GM21529 (cell line): ENCODE measurements around the gene PRPF38A.
"Not testable (repeated sequence)": the region's sequence is repeated elsewhere in the genome, so short reads cannot be mapped to it uniquely, and the experiment has no call there.

ENCODE experiments used
- ATAC-seq: cut with Tn5 transposase; IDR thresholded peaks from one replicate; pipeline ENCODE4 v1.9.1; 2021; ENCODE audit not compliant: unreplicated experiment

PRPF38A gene, protein sequence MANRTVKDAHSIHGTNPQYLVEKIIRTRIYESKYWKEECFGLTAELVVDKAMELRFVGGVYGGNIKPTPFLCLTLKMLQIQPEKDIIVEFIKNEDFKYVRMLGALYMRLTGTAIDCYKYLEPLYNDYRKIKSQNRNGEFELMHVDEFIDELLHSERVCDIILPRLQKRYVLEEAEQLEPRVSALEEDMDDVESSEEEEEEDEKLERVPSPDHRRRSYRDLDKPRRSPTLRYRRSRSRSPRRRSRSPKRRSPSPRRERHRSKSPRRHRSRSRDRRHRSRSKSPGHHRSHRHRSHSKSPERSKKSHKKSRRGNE

GRCh38 chr1:52404116-52404974, at the start of gene PRPF38A, which contains the start of gene ORC1:
TSS of gene PRPF38A (plus strand) at chr1:52404602. CDS start at chr1:52404750, 148 bp downstream.
TSS of gene ORC1 (minus strand) at chr1:52404423. CDS start at chr1:52402223, 2,200 bp downstream.
- ATAC-seq, result peak; percentile 95

DNA sequence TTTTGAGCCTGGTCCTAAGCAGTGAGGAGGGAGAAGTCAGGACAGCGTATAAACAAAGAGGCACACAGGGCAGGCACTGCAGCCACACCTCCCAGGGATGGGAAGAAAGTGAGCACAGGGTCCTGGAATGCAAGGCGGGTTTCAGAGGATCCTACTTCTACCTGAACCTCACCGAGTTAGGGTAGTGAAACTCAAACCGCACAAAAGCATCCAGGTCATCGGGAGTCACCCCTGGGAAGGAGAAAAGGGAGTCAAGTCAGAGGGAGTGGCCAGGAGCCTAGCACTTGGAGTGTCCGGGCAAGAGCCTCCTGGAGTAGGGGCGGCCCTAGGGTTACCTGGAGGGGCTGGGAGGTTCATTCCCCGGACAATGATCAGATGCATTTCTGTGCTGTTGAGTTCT, 49.0 kb upstream of the PRPF38A start:
- ATAC-seq, result no peak

- no peak for ATAC-seq
Measured at GRCh38 chr1:52355847-52356505, 48.4 kb upstream of the PRPF38A start.

- ATAC-seq, result no peak
Measured at GRCh38 chr1:52356818-52357355, 47.5 kb upstream of the PRPF38A start.

DNA sequence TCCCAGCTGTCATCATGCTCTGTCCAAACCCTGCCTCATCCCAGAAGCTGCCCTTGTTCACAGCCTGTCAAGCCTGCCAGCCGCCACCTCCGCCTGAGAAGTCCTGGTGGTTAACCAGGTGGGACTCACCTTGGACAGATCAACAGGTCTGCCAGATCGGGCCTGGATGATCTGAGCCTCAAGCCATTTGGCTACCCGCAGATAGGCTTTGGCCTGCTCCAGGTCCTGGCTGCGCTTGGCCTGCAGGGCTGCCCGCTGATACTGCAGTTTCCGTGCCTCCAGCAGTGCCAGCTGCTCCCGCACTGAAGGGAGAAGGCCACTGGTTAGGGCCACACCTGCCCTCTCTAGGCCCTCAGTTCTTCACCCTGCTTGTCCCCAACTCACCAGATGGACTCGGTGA, 47.0 kb upstream of the PRPF38A start:
- no peak for ATAC-seq

DNA sequence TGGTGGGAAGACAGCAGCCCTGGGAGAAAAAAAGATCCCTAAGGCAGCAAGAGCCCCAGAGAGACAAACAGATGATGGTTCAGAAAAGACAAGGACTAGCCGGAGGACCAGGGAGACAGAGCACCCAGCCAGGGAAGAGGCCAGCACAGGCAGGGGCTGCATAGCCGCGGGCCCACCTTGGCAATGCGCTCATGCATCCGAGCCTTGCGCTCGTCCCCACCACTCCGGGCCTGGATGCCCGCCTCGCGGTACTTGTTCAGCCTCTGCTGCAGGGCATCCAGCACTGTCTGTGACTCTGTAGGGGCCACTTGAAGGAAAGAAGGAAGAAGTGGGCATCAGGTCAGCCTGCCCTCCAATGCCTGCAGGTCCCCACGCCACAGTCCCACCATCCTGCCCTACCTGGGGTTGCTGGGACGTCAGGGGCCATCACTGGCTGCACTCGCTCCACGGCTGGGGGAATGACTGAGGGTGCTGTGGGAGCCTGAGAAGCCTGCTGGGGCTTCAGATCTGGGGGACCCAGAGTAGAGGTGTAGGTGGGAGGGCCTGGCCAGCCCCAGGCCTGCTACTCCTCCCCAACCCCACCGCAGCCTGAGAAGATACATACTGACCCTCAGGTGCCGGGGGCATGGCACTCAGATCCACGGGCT, 45.4 kb upstream of the PRPF38A start:
- no peak for ATAC-seq

GRCh38 chr1:52359676-52360594, 44.5 kb upstream of the PRPF38A start:
- no peak for ATAC-seq

DNA sequence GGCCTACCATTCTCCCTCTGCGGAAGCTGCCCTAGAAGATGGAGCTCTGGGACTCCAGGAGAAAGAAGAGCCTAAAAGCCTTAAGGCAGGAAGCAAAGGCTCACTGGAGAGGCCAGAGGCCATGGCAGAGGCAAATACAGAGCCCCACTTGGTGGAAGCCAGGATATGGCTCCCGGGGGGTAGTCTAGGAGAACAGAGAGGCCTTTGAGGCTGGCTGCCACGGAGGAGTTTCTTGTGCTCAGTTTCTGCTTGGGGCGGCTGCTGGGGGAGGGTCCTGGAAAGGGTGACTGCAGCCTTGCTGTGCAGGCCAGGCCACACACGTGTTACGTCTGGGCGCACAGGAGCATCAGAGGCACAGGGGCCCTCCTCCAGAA, 43.8 kb upstream of the PRPF38A start:
- ATAC-seq, result no peak

GRCh38 chr1:52364235-52364839, 40.1 kb upstream of the PRPF38A start:
- ATAC-seq, result no peak

DNA sequence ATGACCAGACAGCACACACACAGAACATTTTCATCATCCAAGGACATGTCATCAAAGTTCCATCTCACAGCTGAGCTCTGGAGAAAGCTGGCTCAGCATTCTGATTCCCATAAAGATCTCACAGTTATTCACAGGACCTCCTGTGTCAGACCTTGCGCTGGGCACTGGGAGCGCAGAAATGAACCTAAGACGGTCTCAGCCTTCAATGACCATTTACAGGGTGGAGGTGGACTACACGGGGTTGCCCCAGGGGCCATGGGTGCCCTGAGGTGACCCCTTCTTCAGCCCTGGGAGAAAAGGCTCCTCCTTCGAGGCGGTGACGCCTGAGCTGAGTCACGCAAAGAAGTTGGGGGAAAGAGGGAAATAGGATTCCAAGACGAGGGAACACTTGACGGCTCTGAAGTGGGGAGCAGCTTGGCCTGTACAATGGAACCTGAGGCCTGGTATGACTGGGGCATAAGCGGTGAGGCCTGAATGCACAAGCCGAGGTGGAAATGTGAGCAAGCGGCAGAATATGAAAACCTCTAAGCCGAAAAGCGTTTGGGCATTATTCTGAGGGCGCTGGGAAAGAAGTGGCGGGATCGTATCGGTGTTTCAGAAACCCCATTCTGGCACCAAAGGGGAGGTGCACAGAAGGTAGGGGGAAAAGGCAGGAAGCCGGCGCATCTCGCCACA, 39.2 kb upstream of the PRPF38A start:
- ATAC-seq, result no peak

GRCh38 chr1:52365746-52366516, 38.5 kb upstream of the PRPF38A start, which contains the start of gene CC2D1B:
TSS of gene CC2D1B (minus strand) at chr1:52366205. CDS start at chr1:52364620, 1,585 bp downstream.
- ATAC-seq, result peak; percentile 92

DNA sequence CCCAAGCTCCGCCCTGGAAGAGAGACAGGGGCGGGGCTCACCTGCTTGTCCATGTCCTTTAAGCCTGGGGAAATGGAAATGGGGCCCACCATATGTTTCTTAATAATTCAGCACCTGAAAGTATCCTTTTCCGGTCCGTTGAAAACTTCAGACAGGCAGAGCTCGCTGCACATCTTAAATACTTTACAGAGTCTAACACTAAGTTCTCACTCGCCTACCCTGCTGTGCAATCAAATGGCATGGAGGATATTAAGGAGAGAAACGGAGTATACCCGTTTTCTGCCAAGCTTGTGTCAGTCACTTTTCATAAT, 37.9 kb upstream of the PRPF38A start:
- ATAC-seq, result no peak

DNA sequence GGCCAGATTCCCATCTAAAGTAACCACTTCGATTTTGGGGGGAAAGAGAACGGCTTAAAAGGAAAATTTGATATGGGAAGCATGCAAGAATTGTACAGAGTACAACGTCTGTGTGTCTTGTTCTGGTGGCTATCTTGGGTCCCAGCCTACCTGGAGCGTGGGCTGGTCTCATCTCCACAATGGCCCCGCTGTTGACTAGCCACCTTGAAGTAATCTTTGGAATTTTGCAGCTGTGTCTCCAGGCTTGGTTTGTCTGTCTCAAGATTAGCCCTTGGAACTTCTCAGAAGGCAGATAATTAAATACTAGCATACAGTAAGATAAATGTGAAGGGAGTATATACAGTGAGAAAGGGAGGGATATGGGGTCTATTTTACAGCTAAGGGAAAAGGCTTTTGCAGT, 37.1 kb upstream of the PRPF38A start:
- no peak for ATAC-seq

GRCh38 chr1:52368383-52369172, 35.8 kb upstream of the PRPF38A start:
- no peak for ATAC-seq

- not testable (repeated sequence) for ATAC-seq
Measured at GRCh38 chr1:52369851-52370250, 34.6 kb upstream of the PRPF38A start.

DNA sequence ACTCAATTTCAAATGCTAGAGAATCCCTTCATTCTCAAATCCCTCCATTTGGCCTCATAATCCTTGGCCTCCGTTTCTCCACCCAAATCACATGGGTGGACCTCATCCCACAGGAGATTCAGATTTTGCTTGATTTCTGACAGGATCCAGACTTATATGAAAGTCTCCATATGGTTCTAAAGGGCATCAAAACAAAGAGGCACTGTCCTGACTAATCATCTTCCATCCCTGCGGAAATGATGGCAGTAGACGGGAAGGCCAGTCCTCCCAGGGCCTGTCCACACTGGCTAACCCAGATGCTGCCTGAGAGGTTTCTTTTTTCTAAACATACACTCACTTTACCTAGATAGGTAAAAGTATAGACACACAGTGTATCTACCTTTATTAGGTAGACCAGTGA, 19.0 kb upstream of the PRPF38A start:
- ATAC-seq, result no peak

- ATAC-seq, result no peak
Measured at GRCh38 chr1:52386458-52386857, 17.9 kb upstream of the PRPF38A start.
